Adrenal gland (tissue), 12 donors: ENCODE measurements around the gene UPK2. TPM values are rescaled to one million over a fixed set of nuclear protein-coding genes. Genes with fewer than 3 reads are reported as not detected.
A peak's percentile ranks its signal among the peaks of the same experiment; 100 is the strongest.

Source experiments
- DNase-seq, 7 donors: peaks; one replicate each; pipeline ENCODE4 v3.0.0-alpha.2; 2019 to 2020
- H3K27ac ChIP-seq, 5 donors: fragments of 200-600 bp; sonication (generic) in 4 of 5; 1 replicate in 3 of 5; 2 replicates in 2 of 5; pipeline versions ENCODE4 v1.5.1 to v1.8.0; 2016 to 2020; ENCODE audit warnings: mild to moderate bottlenecking in 1 of 5
- H3K27me3 ChIP-seq: fragments of 200-600 bp; 2 replicates; pipeline ENCODE4 v1.8.0; 2021
- H3K36me3 ChIP-seq, 2 donors: fragments of 200-600 bp; replicated peaks in 1 of 2; 1 replicate in 1 of 2; 2 replicates in 1 of 2; pipeline versions ENCODE4 v1.5.1 to v1.8.0; 2018 to 2022
- H3K4me1 ChIP-seq, 2 donors: fragments of 200-600 bp; replicated peaks in 1 of 2; 1 replicate in 1 of 2; 2 replicates in 1 of 2; pipeline versions ENCODE4 v1.5.1 to v1.8.0; 2018 to 2021
- H3K4me3 ChIP-seq, 4 donors: fragments of 200-600 bp; sonication (generic) in 3 of 4; one replicate each; pipeline ENCODE4 v1.5.1; 2016 to 2018
- H3K9me3 ChIP-seq, 3 donors: fragments of 200-600 bp; sonication (generic) in 1 of 3; replicated peaks in 1 of 3; 1 replicate in 2 of 3; 2 replicates in 1 of 3; pipeline versions ENCODE4 v1.5.1 to v1.8.0; 2016 to 2021
- CTCF ChIP-seq, 6 experiments: fragments of 450-650 bp in 4 of 6; fragments of 200-600 bp in 2 of 6; sonication (generic) in 1 of 6; IDR thresholded peaks; 1 replicate in 5 of 6; 2 replicates in 1 of 6; pipeline versions ENCODE4 v1.5.1 to v1.8.0; 2016 to 2021; ENCODE audit warnings: antibody characterized with exemption in 6 of 6, mild to moderate bottlenecking in 2 of 6, moderate library complexity in 1 of 6
- POLR2A ChIP-seq, 2 donors: fragments of 450-650 bp; IDR thresholded peaks; one replicate each; pipeline ENCODE4 v1.6.1; 2017; ENCODE audit warnings: antibody characterized with exemption in 2 of 2, mild to moderate bottlenecking in 2 of 2, moderate library complexity in 1 of 2
- WGBS, 4 donors: extraction: QIAGEN DNeasy Blood & Tissue Kit in 2 of 4; methylation state at CpG; one replicate each; pipeline versions ENCODE4 v1.1.5 to v1.1.7; 2013 to 2017; 5-methylcytosine and 5-hydroxymethylcytosine counted together
- intact Hi-C, 2 donors: fragments of 100-400 bp; cut with DNase I; formaldehyde crosslinking; loops; one replicate each; pipeline versions ENCODE4 v1.14.1 to v1.15.0; 2022 to 2023
- polyA plus RNA-seq, 3 donors: library from polyadenylated mRNA; stranded (reverse); fragments of 200-250 nt in 2 of 3; fragments of 350-450 nt in 1 of 3; fragmentation: Illumina TruSeq in 1 of 3; extraction: RNeasy Lipid Tissue Mini Kit (QIAGEN cat#74804) in 1 of 3; gene quantifications; one replicate each; pipeline ENCODE4 v1.2.3, GENCODE V29; 2013 to 2014
- total RNA-seq, 9 donors: library from RNA; depleted of rRNA in 4 of 9; stranded (reverse); fragments of >200 nt in 4 of 9; fragments of 120-200 nt in 1 of 9; fragmentation: NEBNext Ultra II Directional in 1 of 9; extraction: Animal tissue kit (Norgen Biotek cat#: 25700) in 1 of 9; gene quantifications; one replicate each; pipeline versions ENCODE4 v1.1.0 to v1.2.4, GENCODE V29; 2013 to 2023
- donor health status: healthy with polysubstance abuse.
- donor health status: Bipolar disorder and iron deficiency.
- donor health status: DM: yes; HTN: yes; CAD: no.
- donor health status: DM: no; HTN: no; CAD: no.
- donor health status: DM: no; HTN: no; CAD: no.
- donor health status: DM: yes; HTN: yes; CAD: no.

Gene UPK2
- total and polyA plus RNA-seq, 12 donors = 0.39 to 1.0 (median 0.64) TPM; not detected in 9

- H3K27me3 ChIP-seq = no peaks in the 10 kb centered on the region
- DNase-seq = peak in 5 of 7 donors; percentile 40 to 57 (median 51)
- 21 to 28% (median 24%) methylated on average over 8 to 21 of the region's 21 CpGs for WGBS, 4 donors
- H3K27ac ChIP-seq = peak overlapping the region; percentile 87 to 98 (median 93)
- H3K4me3 ChIP-seq = peak overlapping the region in 1 of 4 donors; percentile 57
- H3K36me3 ChIP-seq = peaks cover 0 to 12% of the 10 kb centered on the region in 2 donors
- H3K4me1 ChIP-seq = peaks cover 76 to 89% of the 10 kb centered on the region in 2 donors
- H3K9me3 ChIP-seq = no peaks in the 10 kb centered on the region
- TF ChIP-seq CTCF (IDR thresholded peaks at IDR 0.05) (no peak), POLR2A (IDR thresholded peaks at IDR 0.05) (no peak)
- intact Hi-C loops = loop anchor here in 1 of 2 donors (2.0 kb wide), 1 partner anchor 14 kb away; the partner anchor contains the start of gene BCL9L
These were observed 44.8 kb upstream of the UPK2 start for GRCh38 chr11:118911113-118911879.

GRCh38 chr11:118911880-118912741 lies 44.0 kb upstream of the UPK2 start:
- 14 to 25% (median 22%) methylated on average over 15 to 23 of the region's 23 CpGs for WGBS, 4 donors
- TF ChIP-seq CTCF (IDR thresholded peaks at IDR 0.05) = no peak
- TF ChIP-seq POLR2A (IDR thresholded peaks at IDR 0.05) = peak in 1 of 2 donors; percentile 38
- H3K27me3 ChIP-seq = no peaks in the 10 kb centered on the region
- intact Hi-C loops = loop anchor here in 1 of 2 donors (2.0 kb wide), 1 partner anchor 13 kb away; the partner anchor contains the start of gene BCL9L
- peaks cover 0 to 4% of the 10 kb centered on the region in 2 donors for H3K36me3 ChIP-seq
- peak overlapping the region; percentile 87 to 98 (median 93) for H3K27ac ChIP-seq
- peak; percentile 91 to 97 (median 92) for DNase-seq
- peaks cover 84 to 93% of the 10 kb centered on the region in 2 donors for H3K4me1 ChIP-seq
- peak overlapping the region in 1 of 4 donors; percentile 57 for H3K4me3 ChIP-seq
- no peaks in the 10 kb centered on the region for H3K9me3 ChIP-seq

GRCh38 chr11:118912742-118913410 lies 43.2 kb upstream of the UPK2 start:
- TF ChIP-seq POLR2A (IDR thresholded peaks at IDR 0.05) (no peak), CTCF (IDR thresholded peaks at IDR 0.05) (no peak)
- Histone ChIP-seq H3K4me3 (peak overlapping the region in 1 of 4 donors; percentile 57), H3K27me3 (no peaks in the 10 kb centered on the region), H3K27ac (peak overlapping the region; percentile 87 to 98 (median 93)), H3K9me3 (no peaks in the 10 kb centered on the region), H3K4me1 (peaks cover 92 to 94% of the 10 kb centered on the region in 2 donors), H3K36me3 (no peaks in the 10 kb centered on the region)
- DNase-seq = peak in 6 of 7 donors; percentile 43 to 62 (median 58)
- intact Hi-C loops = no loop called here
- 0 to 34% (median 21%) methylated on average over 2 to 12 of the region's 12 CpGs for WGBS, 4 donors
